ENCODE data around the gene HTT.
A peak's percentile ranks its signal among the peaks of the same experiment; 100 is the strongest.

HTT gene

DNA sequence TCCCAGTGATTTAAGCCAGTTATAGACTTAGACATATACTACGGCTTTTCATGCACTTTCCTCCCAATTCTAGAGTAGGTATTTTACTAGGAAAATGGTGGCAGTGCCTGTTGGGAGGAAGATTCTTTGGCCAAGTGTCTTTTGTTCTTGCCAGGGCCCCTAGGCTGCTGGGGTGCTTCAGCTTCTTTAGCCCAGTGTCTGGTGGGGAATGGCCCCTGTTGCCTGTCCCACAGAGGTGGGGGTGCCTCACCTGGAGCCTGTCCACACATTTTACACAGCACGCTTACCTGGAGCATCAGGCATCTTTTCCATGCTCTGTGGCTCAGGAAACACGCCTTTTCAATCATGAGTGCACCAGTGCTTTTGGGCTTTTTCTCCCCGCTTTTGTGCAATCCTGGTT, 141.3 kb downstream of the HTT start:
- no peaks in the 10 kb centered on the region for H3K27me3 Mint-ChIP-seq
- peaks cover 5% of the 10 kb centered on the region for H3K4me1 Mint-ChIP-seq
- H3K9me3 Mint-ChIP-seq = no peaks in the 10 kb centered on the region
- no peak for DNase-seq
- no peak for ATAC-seq
- no peak overlapping the region for H3K27ac Mint-ChIP-seq
- no peak overlapping the region for H3K4me3 Mint-ChIP-seq

DNA sequence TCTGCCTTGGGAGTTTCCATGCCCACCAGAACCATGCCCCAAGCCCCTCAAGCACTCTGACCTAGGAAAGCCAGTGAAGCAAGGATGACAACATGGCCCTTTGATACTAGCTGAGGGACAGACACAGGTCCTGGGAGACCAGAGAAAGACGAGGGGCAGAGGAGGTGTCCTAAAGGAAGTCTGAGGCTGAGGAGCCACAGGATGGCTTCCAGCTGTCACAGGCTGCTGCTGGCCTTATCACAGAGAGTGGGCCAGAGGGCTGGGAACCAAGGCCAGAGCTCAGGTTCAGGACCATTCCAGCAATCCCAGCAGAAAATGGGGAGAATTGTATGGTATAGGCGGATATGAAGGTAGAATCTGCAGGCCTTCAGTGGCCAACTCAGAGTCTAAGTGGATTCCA, 142.8 kb downstream of the HTT start:
- peaks cover 5% of the 10 kb centered on the region for H3K4me1 Mint-ChIP-seq
- H3K9me3 Mint-ChIP-seq = no peaks in the 10 kb centered on the region
- H3K27ac Mint-ChIP-seq = peak overlapping the region; percentile 21 to 22
- DNase-seq (no peak), ATAC-seq (no peak)
- H3K27me3 Mint-ChIP-seq = no peaks in the 10 kb centered on the region
- no peak overlapping the region for H3K4me3 Mint-ChIP-seq

DNA sequence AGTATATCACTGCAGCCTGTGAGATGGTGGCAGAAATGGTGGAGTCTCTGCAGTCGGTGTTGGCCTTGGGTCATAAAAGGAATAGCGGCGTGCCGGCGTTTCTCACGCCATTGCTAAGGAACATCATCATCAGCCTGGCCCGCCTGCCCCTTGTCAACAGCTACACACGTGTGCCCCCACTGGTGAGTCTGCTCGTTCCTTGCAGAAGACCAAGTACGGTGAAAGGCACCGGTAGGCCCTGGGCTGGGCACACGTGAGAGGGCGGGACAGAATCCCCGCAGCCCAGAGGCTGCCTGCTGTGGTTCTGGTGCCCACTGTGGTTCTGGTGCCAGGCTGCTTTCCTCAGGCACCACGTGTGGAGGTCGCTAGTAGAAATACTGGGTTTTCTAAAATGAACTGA, 143.3 kb downstream of the HTT start:
- Mint-ChIP-seq H3K27me3 (no peaks in the 10 kb centered on the region), H3K27ac (peak overlapping the region in 1 of 2 donors; percentile 21), H3K4me1 (peaks cover 5% of the 10 kb centered on the region), H3K9me3 (no peaks in the 10 kb centered on the region), H3K4me3 (no peak overlapping the region)
- ATAC-seq (no peak), DNase-seq (no peak)

DNA sequence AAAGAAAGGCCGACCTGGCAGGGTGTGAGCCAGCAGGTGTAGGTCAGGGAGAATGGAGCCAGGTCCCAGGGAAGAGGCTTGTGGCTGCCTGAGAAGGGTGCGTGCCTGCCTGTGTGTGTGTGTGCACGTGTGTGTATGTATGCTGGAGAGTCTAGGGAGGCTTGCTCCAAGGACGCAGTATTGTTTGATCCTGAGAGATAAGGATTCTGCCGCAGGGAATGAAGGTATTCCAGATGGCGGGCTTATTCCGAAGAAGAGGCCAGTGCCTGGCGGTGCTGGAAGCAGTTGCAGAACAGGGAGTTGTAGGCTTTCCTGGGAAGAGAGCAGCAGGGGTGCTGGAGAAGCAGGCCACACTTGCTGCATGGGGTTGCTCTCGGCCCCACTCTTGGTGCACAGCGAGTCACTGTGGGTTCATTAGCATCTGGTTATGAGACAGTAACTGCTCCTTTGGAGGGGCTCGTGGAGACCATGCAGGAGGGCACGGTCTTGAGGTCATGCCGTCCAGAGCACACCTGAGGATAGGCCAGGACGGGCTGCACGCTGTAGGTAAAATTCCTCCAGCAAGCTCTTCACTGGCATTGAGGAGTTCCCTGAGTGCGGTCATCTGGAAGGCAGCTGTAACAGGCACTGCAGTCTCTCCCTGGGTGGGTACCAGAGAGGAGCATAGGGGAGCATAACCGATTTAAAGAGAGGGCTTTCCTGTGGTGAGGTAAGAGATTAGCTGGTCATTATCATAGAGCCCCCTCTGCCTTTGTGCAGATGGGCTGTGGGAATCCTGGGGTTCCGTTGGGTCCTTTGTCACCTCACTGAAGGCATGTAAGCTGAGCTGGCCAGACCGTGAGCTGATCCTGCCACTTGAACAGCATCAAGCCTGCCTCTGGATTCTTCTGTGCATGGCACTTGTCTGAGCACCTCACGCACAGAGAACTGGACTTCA, 144.6 kb downstream of the HTT start:
- Mint-ChIP-seq H3K27me3 (no peaks in the 10 kb centered on the region), H3K9me3 (no peaks in the 10 kb centered on the region), H3K4me3 (no peak overlapping the region), H3K27ac (peak overlapping the region in 1 of 2 donors; percentile 78), H3K4me1 (peaks cover 5% of the 10 kb centered on the region)
- ATAC-seq = no peak
- no peak for DNase-seq

DNA sequence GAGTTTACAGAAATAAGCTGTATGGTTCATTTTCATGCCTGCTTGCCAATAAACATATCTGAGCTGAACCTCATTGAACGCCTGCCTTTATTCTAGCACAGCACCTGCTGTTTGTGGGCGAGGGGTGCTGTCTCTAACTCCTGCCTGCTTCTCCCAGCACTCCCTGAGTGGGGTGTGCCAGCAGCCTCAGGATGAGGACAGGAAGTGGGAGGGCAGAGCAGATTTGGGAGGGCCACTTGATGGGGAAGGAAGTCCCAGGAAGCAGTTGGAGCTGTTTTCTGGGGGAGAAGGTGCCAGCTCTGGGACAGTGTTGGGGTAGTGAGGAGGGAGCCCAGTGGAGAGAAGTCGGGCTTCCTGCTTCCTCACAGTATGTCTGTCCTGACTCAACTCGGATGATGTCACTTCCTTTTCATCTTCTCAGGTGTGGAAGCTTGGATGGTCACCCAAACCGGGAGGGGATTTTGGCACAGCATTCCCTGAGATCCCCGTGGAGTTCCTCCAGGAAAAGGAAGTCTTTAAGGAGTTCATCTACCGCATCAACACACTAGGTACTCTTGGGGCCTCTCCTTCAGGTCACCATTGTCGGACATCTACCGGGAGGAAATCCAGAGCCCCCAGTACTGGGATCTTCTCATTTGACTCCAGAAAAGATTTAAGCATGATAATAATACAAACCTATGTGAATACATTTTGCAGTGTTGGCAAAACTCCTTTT, 145.4 kb downstream of the HTT start:
- no peak for DNase-seq
- no peak overlapping the region for H3K4me3 Mint-ChIP-seq
- peak overlapping the region in 1 of 2 donors; percentile 5 for H3K27ac Mint-ChIP-seq
- peaks cover 5% of the 10 kb centered on the region for H3K4me1 Mint-ChIP-seq
- H3K27me3 Mint-ChIP-seq = no peaks in the 10 kb centered on the region
- ATAC-seq = no peak
- no peaks in the 10 kb centered on the region for H3K9me3 Mint-ChIP-seq

DNA sequence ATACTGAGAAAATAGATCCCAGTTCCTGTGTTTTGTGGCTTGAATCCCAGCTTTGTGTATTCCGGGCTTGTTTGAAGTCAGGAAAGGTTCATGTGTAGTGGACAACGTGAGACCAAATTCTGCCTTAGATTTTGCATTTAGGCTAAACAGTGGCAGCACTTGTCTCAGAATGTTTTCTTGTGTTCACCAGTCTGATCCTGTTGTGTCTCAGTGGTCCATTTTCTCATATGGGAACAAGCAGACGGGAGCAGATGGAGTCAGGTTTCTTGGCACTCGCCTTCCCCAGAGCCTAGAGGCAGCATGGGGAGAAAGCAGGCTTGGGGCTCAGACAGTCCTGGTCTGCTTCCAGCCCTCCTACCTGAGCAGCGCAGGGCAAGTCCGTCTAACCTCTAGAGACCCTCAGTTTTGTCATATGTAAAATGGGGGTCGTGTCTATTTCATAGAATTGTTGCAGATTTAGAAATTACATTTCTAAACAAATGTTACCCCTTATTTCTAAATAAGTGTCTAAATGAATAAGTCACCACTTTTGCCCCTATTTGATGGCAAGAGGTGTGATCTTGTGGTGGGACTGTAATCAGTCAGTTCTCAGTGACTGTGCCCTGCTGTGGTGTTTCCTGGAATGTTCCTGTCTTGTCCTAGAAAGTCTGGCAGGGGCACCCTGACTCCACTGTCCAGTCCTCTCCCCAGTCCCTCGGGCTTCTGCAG, 146.1 kb downstream of the HTT start:
- H3K9me3 Mint-ChIP-seq = no peaks in the 10 kb centered on the region
- peaks cover 5% of the 10 kb centered on the region for H3K4me1 Mint-ChIP-seq
- DNase-seq (no peak), ATAC-seq (peak; percentile 71)
- H3K4me3 Mint-ChIP-seq = no peak overlapping the region
- no peaks in the 10 kb centered on the region for H3K27me3 Mint-ChIP-seq
- H3K27ac Mint-ChIP-seq = no peak overlapping the region

DNA sequence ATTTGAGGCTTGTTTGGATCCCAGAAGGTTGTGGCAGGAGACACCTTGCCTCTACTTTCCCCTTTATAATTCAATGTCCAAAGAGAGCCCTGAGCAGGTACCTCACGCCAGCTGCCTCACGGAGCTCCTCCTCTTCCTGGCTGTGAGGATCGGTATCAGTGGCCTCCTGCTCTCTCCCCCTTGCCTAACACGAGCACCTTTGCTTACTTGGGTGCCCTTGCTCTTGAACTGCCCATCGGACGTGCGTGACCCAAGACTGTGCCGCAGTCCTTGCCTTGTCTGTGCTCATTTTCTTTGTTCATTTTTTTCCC, 146.7 kb downstream of the HTT start:
- Mint-ChIP-seq H3K4me1 (peaks cover 5% of the 10 kb centered on the region), H3K27ac (peak overlapping the region in 1 of 2 donors; percentile 5), H3K9me3 (no peaks in the 10 kb centered on the region), H3K4me3 (no peak overlapping the region), H3K27me3 (no peaks in the 10 kb centered on the region)
- ATAC-seq (no peak), DNase-seq (no peak)

DNA sequence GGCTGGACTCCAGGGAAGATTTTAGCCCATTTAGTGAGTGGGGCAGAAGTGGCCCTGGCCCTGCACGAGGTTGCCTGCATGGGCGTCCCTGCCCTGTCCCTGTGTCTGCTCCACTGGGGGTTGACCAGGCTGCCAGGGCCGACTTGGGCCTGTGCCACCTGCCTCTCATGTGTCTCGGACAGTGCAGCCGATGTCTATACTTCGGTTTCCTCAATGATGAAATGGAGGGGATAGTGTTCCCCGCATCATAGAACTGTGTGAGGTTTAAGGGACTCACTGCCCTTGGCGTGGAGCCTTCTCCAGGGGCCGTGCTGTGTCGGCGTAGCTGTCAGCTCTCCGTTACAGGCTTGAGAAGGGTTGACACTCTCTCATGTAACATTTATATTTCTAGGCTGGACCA, 147.5 kb downstream of the HTT start:
- H3K27ac Mint-ChIP-seq = no peak overlapping the region

DNA sequence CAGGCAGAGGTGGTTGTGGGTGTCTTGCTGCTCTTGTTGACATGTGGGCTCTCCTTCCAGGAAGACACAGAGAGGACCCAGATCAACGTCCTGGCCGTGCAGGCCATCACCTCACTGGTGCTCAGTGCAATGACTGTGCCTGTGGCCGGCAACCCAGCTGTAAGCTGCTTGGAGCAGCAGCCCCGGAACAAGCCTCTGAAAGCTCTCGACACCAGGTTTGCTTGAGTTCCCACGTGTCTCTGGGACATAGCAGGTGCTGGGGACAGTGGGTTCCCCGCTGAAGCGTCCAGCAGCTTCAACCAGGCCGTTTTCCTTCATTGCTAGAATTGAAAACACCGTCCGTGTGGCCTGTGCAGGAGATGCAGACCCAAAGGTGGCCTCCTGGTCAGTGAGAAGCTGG, 148.9 kb downstream of the HTT start:
- Mint-ChIP-seq H3K4me3 (no peak overlapping the region), H3K9me3 (no peaks in the 10 kb centered on the region), H3K27ac (no peak overlapping the region), H3K4me1 (peaks cover 5% of the 10 kb centered on the region), H3K27me3 (no peaks in the 10 kb centered on the region)
- no peak for DNase-seq
- no peak for ATAC-seq

More for the DNA sequence above, 147.5 kb downstream of the HTT start:
- Mint-ChIP-seq H3K4me3 (no peak overlapping the region), H3K9me3 (no peaks in the 10 kb centered on the region), H3K27me3 (no peaks in the 10 kb centered on the region), H3K4me1 (peaks cover 5% of the 10 kb centered on the region)
- DNase-seq (no peak), ATAC-seq (no peak)

DNA sequence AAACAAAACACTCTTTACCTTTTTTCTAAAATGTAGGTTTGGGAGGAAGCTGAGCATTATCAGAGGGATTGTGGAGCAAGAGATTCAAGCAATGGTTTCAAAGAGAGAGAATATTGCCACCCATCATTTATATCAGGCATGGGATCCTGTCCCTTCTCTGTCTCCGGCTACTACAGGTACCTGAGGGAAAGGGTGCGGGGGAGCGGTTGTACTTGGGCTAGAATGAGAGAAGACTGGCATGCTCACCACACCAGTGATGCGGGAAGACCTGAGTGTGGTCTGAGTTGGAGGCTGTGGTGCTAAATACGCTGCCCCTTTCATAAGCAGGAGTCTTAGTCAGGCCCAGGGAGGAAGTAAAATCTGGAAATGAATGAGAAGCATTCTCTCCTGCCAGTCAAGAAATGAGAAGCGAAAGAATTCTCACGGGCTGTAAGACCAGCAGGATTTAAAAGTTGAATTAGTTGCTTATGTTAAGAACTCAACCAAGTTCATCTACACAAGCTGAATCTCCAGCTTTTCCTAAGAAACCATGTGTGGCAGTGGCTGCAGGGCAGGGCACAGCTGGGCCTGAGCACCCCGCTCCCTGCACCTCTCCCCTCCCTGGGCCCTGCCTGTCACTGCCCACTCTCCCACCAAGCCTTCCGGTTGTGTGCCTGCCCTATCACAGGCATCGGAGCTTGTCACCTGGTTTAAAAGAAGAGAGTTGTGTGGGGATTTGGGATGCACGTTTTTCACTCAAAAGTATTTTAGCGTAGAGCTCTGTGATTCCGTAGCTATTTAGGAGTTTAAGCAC, 149.7 kb downstream of the HTT start:
- peak overlapping the region in 1 of 2 donors; percentile 29 for H3K27ac Mint-ChIP-seq

DNA sequence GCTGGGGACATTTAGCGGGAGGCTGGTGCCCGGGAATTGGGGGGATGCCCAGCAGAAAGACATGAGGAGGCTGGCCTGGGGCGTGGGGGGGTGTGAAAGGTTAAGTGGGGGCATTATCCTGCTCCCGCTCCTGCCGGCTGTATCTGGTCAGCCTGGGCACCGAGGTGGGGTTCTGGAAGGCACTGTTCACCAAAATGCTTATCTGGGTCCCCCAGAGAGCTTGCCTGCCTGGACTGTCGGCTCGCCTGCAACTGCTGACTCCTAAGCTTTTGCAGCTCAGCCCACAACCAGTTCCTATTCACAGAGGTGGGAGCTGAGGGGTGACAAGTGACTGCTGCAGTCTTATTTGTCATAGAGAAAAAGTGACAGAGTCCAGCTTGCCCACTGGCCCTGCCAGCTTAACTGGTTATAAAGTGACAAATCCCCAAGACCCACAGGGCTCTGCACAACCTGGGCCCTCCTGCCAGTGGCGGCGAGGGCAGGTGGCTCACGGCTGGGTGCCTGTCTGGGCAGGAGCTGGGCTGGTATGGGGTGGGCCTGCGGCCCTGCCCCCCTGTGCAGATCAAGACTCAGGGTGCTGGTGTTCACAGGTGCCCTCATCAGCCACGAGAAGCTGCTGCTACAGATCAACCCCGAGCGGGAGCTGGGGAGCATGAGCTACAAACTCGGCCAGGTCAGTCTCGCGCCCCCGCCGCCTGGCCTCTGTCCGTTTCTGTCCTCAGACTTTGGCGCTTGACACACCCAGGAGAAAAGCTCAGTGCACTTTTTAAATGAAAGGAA, 150.8 kb downstream of the HTT start:
- no peak overlapping the region for H3K4me3 Mint-ChIP-seq
- H3K27ac Mint-ChIP-seq = peak overlapping the region in 1 of 2 donors; percentile 88
- H3K9me3 Mint-ChIP-seq = no peaks in the 10 kb centered on the region
- H3K27me3 Mint-ChIP-seq = no peaks in the 10 kb centered on the region
- ATAC-seq = no peak
- no peak for DNase-seq
- no peaks in the 10 kb centered on the region for H3K4me1 Mint-ChIP-seq

More for the DNA sequence above, 149.7 kb downstream of the HTT start:
- Mint-ChIP-seq H3K4me1 (no peaks in the 10 kb centered on the region), H3K4me3 (no peak overlapping the region), H3K9me3 (no peaks in the 10 kb centered on the region), H3K27me3 (no peaks in the 10 kb centered on the region)
- no peak for DNase-seq
- no peak for ATAC-seq

DNA sequence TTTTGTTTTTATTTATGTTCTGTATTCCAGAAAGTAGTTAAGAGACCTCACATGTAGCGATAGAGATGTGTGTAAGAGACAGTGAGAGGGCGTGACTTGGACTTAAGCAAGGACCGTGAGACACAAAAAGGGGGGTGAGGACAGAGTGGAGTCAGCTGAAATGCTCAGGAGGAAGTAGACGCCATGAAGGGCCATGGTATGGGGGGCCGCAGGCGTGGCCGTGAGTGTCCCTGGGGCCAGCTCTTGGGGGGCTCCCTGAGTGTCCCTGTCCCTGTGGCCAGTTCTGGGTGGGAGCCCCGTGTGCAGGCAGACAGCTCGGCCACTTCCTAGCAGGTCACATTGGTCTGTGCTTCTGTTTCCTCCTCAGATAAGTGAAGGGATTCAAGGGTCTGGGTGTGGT, 151.5 kb downstream of the HTT start:
- no peak for DNase-seq
- Mint-ChIP-seq H3K9me3 (no peaks in the 10 kb centered on the region), H3K4me1 (no peaks in the 10 kb centered on the region), H3K27me3 (no peaks in the 10 kb centered on the region), H3K4me3 (no peak overlapping the region), H3K27ac (peak overlapping the region in 1 of 2 donors; percentile 61)
- no peak for ATAC-seq

DNA sequence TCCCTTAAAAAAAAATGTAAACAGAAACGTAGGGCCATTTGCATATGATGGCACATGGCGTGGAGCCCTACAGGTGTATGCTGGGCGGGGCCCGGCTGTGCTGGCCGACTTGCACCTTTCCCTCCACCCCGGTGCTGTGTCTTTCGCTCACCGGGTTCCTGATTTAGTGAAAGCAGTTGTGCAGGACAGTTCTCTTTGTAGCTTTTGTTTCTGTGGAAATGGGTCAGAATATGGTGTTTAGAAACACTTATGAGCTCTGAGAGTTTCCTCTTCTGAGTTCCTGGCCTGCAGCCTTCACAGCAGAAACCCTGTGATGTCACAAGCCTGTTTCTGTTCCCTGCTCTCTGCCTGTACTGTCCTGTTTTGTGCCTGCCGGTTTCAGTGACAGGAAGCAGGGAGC, 152.0 kb downstream of the HTT start:
- no peak for DNase-seq
- H3K4me1 Mint-ChIP-seq = no peaks in the 10 kb centered on the region
- H3K4me3 Mint-ChIP-seq = no peak overlapping the region
- no peaks in the 10 kb centered on the region for H3K9me3 Mint-ChIP-seq
- no peaks in the 10 kb centered on the region for H3K27me3 Mint-ChIP-seq
- no peak for ATAC-seq
- H3K27ac Mint-ChIP-seq = no peak overlapping the region

DNA sequence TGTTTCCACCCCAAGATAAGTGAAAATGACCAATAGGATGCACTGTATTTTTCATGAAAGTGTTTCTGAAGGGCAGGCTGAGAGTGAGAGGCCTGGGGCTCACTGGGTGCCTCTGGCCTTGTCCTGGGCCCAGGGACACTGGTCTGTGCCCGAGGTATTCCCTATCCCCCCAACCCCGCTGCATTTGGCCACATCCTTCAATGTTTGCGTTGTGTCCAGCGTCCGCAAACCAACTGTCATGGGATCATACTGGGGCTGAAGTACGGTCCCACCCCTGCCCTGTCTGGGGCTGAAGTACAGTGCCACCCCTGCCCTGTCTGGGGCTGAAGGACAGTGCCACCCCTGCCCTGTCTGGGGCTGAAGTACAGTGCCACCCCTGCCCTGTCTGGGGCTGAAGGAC, 152.5 kb downstream of the HTT start:
- H3K27ac Mint-ChIP-seq = no peak overlapping the region
- H3K4me1 Mint-ChIP-seq = no peaks in the 10 kb centered on the region
- DNase-seq (no peak), ATAC-seq (no peak)
- no peak overlapping the region for H3K4me3 Mint-ChIP-seq
- no peaks in the 10 kb centered on the region for H3K9me3 Mint-ChIP-seq
- H3K27me3 Mint-ChIP-seq = no peaks in the 10 kb centered on the region

All from stimulated activated naive CD8-positive, alpha-beta T cell treated with anti-CD3 and anti-CD28 coated beads, Interleukin-15, amount 100 ng/mL, for 72 hours (primary cell).